Activated naive CD8-positive, alpha-beta T cell treated with anti-CD3 and anti-CD28 coated beads, Interleukin-2, amount 50 U/mL, for 24 hours (primary cell): ENCODE data around the gene SUGP1.

Source experiments
- ATAC-seq: fragments of 150-1000 bp; cut with Tn5 transposase; one replicate; pipeline ENCODE4 v1.10.0; 2021
- DNase-seq: peaks from one replicate; pipeline ENCODE4 v3.0.0; 2021
- H3K27ac Mint-ChIP-seq: one replicate; pipeline ENCODE4 v1.8.0; 2021; ENCODE audit warnings: mild to moderate bottlenecking, mixed read lengths
- H3K27me3 Mint-ChIP-seq: one replicate; pipeline ENCODE4 v1.8.0; 2021; ENCODE audit warnings: mixed read lengths
- H3K36me3 Mint-ChIP-seq: one replicate; pipeline ENCODE4 v1.8.0; 2021; ENCODE audit warnings: low read depth, mixed read lengths
- H3K4me1 Mint-ChIP-seq: one replicate; pipeline ENCODE4 v1.8.0; 2021; ENCODE audit warnings: mixed read lengths
- H3K4me3 Mint-ChIP-seq: one replicate; pipeline ENCODE4 v1.8.0; 2021; ENCODE audit warnings: mild to moderate bottlenecking, moderate library complexity, mixed read lengths
- H3K9me3 Mint-ChIP-seq: one replicate; pipeline ENCODE4 v1.8.0; 2021; ENCODE audit warnings: mixed read lengths

SUGP1 gene

DNA sequence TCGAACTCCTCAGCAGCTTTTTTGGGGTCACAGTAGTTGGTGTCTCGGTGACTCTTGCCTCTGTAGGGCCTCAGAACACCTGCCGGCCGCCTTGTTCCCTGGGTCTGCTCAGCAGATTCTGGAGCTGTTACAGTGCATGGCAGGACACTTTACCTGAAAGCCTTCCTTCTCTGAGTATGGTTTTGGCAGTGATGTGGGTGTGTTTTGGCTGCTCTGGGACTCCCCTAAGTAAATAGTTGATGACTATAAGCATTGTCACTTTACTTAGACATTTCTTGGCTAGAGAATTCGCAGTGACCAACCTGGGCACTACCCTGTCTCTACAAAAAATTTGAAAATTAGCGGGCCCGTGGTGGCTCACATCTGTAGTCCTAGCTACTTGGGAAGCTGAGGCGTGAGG lies 7.4 kb upstream of the SUGP1 start:
- H3K36me3 Mint-ChIP-seq, result peaks cover 32% of the 10 kb centered on the region
- no peak overlapping the region for H3K27ac Mint-ChIP-seq
- DNase-seq (no peak), ATAC-seq (no peak)
- no peaks in the 10 kb centered on the region for H3K27me3 Mint-ChIP-seq
- peaks cover 25% of the 10 kb centered on the region for H3K4me1 Mint-ChIP-seq
- H3K4me3 Mint-ChIP-seq, result no peak overlapping the region
- no peaks in the 10 kb centered on the region for H3K9me3 Mint-ChIP-seq

DNA sequence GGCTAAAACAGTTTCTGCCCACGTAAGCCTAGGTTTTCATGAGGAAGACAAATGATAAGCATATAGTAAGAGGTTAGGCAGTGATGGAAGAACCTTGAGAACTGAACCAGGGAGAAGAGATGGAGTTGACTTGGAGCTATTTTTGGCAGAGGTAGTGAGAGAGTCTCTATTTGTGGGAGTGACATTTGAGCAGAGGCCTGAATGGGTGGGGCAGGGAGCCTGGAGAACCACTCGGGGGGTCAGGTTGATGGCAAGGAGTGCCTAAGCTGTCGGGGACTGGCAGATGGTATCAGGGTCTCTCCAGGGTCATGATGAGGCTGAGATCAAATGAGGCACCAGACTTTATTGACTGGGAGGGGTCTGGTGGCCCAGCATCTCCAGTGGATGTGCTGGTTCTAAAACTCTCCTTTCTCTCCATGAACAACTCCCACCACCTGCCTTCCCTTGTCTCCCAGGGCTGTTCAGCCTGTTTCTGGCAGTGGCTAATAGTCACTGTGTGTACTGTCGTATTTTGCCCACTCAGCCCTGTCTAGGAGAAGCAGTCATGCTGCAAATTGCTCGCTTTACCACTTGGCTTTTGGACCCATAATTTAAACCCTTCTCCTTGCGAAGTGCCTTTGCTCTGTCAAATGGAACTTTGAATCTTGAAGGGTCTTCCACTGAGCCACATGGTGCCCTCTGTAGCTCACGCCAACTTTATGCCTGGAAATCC lies 3.9 kb upstream of the SUGP1 start:
- ATAC-seq, result no peak
- H3K4me1 Mint-ChIP-seq, result peaks cover 36% of the 10 kb centered on the region
- no peak for DNase-seq
- no peak overlapping the region for H3K4me3 Mint-ChIP-seq
- H3K9me3 Mint-ChIP-seq, result no peaks in the 10 kb centered on the region
- H3K36me3 Mint-ChIP-seq, result peaks cover 28% of the 10 kb centered on the region
- no peaks in the 10 kb centered on the region for H3K27me3 Mint-ChIP-seq
- peak overlapping the region; percentile 36 for H3K27ac Mint-ChIP-seq

DNA sequence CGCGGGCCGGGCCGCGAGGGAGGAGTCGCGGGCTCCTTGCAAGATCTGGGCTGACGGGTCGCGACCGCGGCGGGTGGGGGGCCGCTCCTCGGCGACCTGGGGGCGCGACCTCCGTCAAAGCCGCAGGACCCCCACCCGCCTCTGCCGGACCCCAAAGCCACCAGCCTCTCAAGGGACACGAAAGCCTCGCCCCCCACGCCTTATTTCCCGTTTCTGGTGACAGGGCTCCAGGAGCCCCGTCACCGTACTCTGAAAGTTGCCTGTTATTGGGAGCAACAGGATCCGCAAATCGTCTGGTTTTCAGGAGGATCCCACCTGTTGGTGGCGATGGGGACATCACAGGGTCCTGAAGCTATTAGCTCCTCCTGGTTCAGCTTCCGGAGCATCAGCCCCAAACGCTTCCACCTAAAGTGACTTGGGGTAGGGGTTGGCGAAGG lies 850 bp upstream of the SUGP1 start:
- peaks cover 36% of the 10 kb centered on the region for H3K4me1 Mint-ChIP-seq
- no peaks in the 10 kb centered on the region for H3K27me3 Mint-ChIP-seq
- no peak for DNase-seq
- H3K4me3 Mint-ChIP-seq, result peak overlapping the region; percentile 86
- peaks cover 25% of the 10 kb centered on the region for H3K36me3 Mint-ChIP-seq
- H3K27ac Mint-ChIP-seq, result peak overlapping the region; percentile 82
- no peaks in the 10 kb centered on the region for H3K9me3 Mint-ChIP-seq
- ATAC-seq, result no peak

DNA sequence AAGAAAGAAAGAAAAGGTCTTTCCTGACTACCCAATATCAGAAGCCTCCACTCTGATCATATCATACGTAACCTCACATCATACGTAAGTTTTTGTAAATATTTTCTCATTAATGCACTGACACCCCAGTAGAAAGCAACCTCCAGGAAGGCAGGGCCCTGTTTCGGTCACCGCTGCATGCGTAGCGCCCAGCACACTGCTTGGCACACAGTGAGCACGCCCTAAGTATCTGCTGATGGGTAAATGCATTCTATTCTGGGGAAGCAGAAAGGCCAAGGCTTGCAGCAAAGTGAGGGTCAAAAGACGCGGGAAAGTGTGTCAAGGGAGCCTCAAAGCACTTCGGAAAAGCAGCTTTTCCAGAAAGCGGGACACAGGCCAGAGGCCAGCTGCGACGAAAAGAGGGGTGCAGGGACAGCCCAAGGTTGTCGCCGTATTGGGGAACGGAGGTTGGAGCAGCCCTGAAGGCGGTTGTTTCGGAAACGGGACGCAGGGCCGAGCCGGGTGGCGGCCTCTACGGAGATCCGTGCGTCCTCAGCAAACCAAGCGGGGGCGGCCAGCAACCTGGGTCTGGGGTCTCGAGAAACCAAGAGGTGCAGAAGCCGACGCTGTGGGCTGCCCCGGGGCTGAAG lies 463 bp downstream of the SUGP1 start:
- Mint-ChIP-seq H3K4me1 (peaks cover 38% of the 10 kb centered on the region), H3K36me3 (peaks cover 16% of the 10 kb centered on the region)

DNA sequence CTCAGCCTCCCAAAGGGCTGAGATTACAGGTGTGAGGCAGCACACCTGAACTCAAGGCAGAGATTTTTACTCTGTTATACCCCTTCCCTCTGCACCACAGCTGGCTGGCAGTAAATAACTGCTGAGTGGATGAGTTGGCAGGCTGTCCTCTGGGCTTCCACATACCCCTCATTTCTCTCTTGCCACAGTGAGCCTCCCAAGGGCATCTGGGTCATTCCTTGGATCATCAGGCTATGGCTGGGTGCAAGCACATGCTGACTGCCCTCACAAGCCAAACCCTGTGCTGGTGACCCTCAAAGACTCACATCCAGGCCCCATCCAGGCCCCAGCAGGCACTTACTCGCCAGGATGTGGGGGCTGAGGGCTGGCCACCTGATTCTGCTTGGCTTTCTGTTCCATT lies 4.2 kb downstream of the SUGP1 start:
- DNase-seq (no peak), ATAC-seq (no peak)
- H3K27me3 Mint-ChIP-seq, result no peaks in the 10 kb centered on the region
- H3K4me3 Mint-ChIP-seq, result no peak overlapping the region
- no peak overlapping the region for H3K27ac Mint-ChIP-seq
- H3K36me3 Mint-ChIP-seq, result peaks cover 11% of the 10 kb centered on the region
- peaks cover 17% of the 10 kb centered on the region for H3K4me1 Mint-ChIP-seq
- no peaks in the 10 kb centered on the region for H3K9me3 Mint-ChIP-seq

More for the DNA sequence above, 463 bp downstream of the SUGP1 start:
- Mint-ChIP-seq H3K4me3 (peak overlapping the region; percentile 86), H3K27me3 (no peaks in the 10 kb centered on the region), H3K27ac (peak overlapping the region; percentile 99), H3K9me3 (no peaks in the 10 kb centered on the region)
- DNase-seq (no peak), ATAC-seq (peak; percentile 5)

DNA sequence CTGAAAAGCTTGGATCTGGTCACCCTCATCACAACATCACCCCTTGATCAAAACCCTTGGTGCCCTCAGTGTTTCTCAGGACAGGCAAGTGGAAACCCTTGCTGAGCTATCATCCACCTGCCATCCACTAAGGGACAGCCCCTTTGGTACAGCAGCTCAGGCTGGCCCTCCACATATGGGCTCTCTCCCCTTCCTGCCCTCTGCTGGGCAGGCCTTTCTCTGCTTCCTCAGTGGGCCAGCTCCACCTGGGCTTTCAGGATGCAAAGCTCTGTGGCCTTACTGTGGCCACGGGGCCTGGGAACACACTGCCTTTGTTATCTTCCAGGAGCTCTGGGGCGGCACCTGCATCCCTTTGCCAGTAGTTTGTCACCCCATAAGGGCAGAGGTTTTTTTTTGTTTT lies 4.9 kb downstream of the SUGP1 start:
- no peak for DNase-seq
- ATAC-seq, result no peak
- H3K4me1 Mint-ChIP-seq, result peaks cover 17% of the 10 kb centered on the region
- no peak overlapping the region for H3K4me3 Mint-ChIP-seq
- H3K9me3 Mint-ChIP-seq, result no peaks in the 10 kb centered on the region
- H3K27me3 Mint-ChIP-seq, result no peaks in the 10 kb centered on the region
- H3K27ac Mint-ChIP-seq, result peak overlapping the region; percentile 23
- peaks cover 11% of the 10 kb centered on the region for H3K36me3 Mint-ChIP-seq

DNA sequence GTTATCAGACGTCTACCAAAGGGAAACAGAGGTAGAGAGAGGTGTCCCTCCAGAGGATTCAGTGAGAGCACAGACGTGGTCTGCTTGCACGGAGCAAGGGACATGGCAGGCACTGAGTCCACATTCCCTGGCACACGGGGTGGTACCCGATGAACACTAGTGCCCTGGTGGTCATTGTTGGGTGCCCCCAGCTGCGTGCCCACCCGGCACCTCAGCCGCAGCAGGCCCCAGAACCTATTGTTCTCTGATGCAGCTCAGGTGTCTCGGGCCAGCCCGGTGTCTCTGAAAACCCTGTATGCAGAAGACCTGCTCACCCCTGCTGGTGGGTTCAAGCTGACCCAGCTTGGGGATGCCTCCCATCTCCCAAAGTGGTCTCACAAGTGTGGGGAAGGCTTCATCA lies 11.9 kb downstream of the SUGP1 start:
- no peaks in the 10 kb centered on the region for H3K4me1 Mint-ChIP-seq
- no peaks in the 10 kb centered on the region for H3K27me3 Mint-ChIP-seq
- peaks cover 15% of the 10 kb centered on the region for H3K36me3 Mint-ChIP-seq
- no peaks in the 10 kb centered on the region for H3K9me3 Mint-ChIP-seq
- H3K4me3 Mint-ChIP-seq, result no peak overlapping the region
- no peak for ATAC-seq
- H3K27ac Mint-ChIP-seq, result no peak overlapping the region
- DNase-seq, result no peak

DNA sequence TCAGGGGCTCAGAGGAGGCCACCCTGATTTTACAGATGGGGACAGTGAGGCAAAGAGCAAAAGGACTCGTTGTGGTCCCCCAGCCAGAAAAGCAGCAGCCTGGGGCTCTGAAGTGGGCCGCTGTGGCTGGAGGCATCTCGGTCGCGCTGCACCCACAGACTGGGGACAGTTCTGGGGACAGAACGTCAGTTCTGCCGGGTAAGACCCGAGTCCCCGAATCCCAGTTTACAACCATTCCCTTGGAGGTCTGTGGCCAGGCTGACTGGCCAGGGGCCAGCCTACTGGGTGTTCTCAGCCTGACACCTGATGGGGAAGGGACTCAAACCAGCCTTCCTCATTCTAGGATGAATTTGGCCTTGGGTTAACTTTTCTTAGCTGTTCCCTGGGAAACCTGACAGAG lies 14.1 kb downstream of the SUGP1 start:
- H3K9me3 Mint-ChIP-seq, result no peaks in the 10 kb centered on the region
- DNase-seq (no peak), ATAC-seq (no peak)
- no peak overlapping the region for H3K27ac Mint-ChIP-seq
- H3K4me3 Mint-ChIP-seq, result no peak overlapping the region
- H3K36me3 Mint-ChIP-seq, result peaks cover 15% of the 10 kb centered on the region
- H3K4me1 Mint-ChIP-seq, result no peaks in the 10 kb centered on the region
- H3K27me3 Mint-ChIP-seq, result no peaks in the 10 kb centered on the region

DNA sequence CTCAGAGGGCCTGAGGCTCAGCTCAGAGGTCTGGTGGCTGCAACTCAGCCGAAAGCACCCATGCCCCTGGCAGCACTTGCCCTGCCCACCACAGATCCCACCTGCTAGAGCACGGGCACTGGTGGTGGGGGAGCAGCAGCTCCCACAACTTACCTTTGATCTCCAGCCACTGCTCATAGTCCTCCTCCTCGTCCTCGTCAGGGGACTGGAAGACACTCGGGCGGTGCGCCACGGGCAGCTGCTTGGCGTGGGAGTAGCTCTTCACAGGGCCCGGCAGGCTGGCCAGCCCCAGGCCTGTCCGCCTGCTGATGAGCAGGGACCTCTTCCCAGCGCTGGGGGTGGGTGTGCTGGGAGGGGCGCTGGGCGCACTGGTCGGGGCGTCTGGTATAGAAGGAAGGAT lies 14.6 kb downstream of the SUGP1 start:
- Mint-ChIP-seq H3K27me3 (no peaks in the 10 kb centered on the region), H3K27ac (no peak overlapping the region), H3K4me1 (no peaks in the 10 kb centered on the region), H3K9me3 (no peaks in the 10 kb centered on the region), H3K36me3 (peaks cover 14% of the 10 kb centered on the region), H3K4me3 (no peak overlapping the region)
- DNase-seq (no peak), ATAC-seq (no peak)

DNA sequence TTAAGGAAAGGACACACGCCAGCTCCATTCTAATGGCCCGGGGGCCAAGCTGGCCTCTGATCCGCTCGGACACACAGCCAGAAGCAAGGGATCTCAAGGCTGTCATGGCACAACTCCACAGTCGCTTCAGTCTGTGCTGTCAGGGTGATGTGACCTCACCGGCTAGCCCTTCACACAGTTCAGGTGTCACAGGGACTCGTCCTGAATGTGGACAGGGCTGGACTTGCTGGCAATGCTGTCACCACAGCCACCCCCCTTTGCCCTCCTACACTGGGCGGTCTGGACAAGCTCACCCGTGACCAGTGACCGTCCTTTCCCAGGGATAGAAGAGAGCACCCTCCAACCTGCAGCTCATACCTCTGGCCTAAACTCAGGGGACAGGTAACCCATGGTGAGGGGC lies 15.2 kb downstream of the SUGP1 start:
- DNase-seq, result no peak
- Mint-ChIP-seq H3K36me3 (peaks cover 14% of the 10 kb centered on the region), H3K4me1 (no peaks in the 10 kb centered on the region), H3K9me3 (no peaks in the 10 kb centered on the region), H3K4me3 (no peak overlapping the region), H3K27me3 (no peaks in the 10 kb centered on the region), H3K27ac (no peak overlapping the region)
- no peak for ATAC-seq

DNA sequence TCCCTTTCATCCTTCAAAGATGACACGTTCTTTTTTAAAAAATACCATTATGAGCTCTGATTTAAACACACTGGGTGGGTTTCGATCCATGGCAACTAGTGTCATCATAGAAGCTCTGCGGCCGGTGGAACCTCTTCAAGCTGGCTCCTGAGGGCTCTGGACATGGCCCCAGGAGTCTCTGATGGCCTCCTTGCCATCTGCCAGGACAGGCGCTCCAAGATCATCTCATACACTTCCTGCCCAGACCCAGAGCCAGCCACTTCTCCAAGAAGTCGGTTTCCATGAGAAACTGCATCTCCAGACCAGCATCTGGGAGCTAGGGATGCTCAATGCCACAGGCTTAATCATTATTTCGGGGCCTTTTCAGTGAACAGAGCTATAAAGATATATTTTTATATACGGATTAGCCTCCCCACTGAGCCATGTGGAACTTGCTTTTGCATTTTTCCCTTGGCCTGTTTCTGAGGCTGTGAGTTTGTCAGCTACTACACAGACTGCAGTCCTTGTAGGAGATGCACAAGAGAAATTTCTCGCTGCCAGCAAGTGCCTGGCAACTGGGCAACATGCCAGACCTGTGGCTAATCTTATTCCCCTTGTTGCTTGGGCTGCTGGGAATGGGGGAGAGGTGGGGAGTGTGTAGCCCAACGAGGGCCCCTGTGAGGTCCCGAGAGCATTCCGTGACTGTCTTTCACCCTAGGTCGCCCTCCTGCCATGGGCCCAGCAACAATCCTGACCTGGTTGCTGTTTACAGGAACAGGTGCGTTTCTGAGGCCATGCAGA lies 15.9 kb downstream of the SUGP1 start:
- H3K27me3 Mint-ChIP-seq, result no peaks in the 10 kb centered on the region
- no peak overlapping the region for H3K27ac Mint-ChIP-seq
- H3K4me3 Mint-ChIP-seq, result no peak overlapping the region
- H3K36me3 Mint-ChIP-seq, result peaks cover 10% of the 10 kb centered on the region
- ATAC-seq (no peak), DNase-seq (no peak)
- no peaks in the 10 kb centered on the region for H3K9me3 Mint-ChIP-seq
- H3K4me1 Mint-ChIP-seq, result no peaks in the 10 kb centered on the region

DNA sequence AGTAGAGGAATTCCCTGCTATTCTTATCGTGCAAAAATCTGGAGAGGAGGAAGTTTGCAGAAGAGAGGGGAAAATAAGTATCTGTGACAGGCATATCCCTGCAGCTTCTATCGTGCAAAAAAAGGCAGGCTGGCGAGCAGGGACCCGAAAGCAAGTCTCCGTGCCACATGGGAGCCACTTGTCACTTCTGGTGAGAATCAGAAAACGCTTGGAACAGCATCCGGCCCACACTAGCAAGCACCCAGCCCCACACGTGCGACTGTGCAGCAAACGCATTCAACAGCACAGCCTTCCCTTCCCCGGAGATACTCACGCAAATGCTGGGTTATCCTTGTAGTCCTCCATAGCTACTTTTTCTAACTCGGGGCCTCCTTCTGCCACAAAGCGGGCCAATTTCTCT lies 16.9 kb downstream of the SUGP1 start:
- peaks cover 10% of the 10 kb centered on the region for H3K36me3 Mint-ChIP-seq
- no peaks in the 10 kb centered on the region for H3K4me1 Mint-ChIP-seq
- no peak overlapping the region for H3K27ac Mint-ChIP-seq
- H3K9me3 Mint-ChIP-seq, result no peaks in the 10 kb centered on the region
- ATAC-seq (no peak), DNase-seq (no peak)
- H3K27me3 Mint-ChIP-seq, result no peaks in the 10 kb centered on the region
- H3K4me3 Mint-ChIP-seq, result no peak overlapping the region

DNA sequence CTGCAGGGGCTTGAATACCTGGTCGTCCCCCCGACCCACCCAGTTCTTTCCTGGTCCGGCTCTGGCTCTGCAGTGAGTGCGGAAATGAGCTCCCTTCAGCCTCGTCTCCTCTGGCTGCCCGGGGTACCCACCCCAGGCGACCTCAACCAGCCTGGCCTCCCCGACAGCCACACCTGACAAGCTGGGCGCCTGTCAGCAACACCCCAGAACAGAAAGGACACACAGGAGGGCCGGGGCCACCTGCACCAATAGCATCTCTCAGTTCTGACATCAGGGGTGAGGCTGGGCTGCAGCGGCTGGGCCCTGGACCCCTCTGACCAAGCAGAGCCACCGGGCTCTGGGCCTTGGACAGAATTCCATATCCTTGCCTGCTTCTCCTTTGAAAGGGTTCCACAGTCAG lies 19.7 kb downstream of the SUGP1 start:
- DNase-seq (no peak), ATAC-seq (no peak)
- no peaks in the 10 kb centered on the region for H3K9me3 Mint-ChIP-seq
- no peak overlapping the region for H3K4me3 Mint-ChIP-seq
- no peaks in the 10 kb centered on the region for H3K27me3 Mint-ChIP-seq
- peaks cover 8% of the 10 kb centered on the region for H3K36me3 Mint-ChIP-seq
- no peak overlapping the region for H3K27ac Mint-ChIP-seq
- no peaks in the 10 kb centered on the region for H3K4me1 Mint-ChIP-seq

DNA sequence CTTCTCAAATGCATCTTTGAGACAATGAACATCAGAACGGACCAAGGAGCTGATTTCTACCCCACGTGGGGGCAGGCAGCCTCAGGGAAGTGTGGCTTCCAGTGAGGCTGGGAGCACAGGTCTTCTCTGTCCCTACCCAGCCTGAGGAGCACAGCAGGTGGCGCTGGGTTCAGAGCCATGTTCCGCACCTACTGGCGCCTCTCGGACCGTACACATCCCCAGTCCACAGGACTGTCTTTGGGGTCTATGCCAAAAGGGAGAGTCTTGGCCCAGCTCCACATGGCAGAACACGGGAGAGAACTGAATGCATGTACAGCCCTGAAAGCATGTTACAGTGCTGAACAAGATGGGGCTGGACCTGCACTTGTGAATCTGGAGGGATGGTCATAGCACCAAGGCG lies 22.6 kb downstream of the SUGP1 start:
- ATAC-seq, result no peak
- Mint-ChIP-seq H3K36me3 (peaks cover 29% of the 10 kb centered on the region), H3K4me3 (no peak overlapping the region), H3K4me1 (no peaks in the 10 kb centered on the region), H3K27ac (no peak overlapping the region), H3K9me3 (peaks cover 4% of the 10 kb centered on the region), H3K27me3 (no peaks in the 10 kb centered on the region)
- no peak for DNase-seq
